HG03103 (cell line): ENCODE data around the gene DVL2.

ENCODE experiments used
- ATAC-seq: cut with Tn5 transposase; IDR thresholded peaks from one replicate; pipeline ENCODE4 v1.9.1; 2021; ENCODE audit warnings: low read depth; ENCODE audit not compliant: unreplicated experiment

The DVL2 gene

DNA sequence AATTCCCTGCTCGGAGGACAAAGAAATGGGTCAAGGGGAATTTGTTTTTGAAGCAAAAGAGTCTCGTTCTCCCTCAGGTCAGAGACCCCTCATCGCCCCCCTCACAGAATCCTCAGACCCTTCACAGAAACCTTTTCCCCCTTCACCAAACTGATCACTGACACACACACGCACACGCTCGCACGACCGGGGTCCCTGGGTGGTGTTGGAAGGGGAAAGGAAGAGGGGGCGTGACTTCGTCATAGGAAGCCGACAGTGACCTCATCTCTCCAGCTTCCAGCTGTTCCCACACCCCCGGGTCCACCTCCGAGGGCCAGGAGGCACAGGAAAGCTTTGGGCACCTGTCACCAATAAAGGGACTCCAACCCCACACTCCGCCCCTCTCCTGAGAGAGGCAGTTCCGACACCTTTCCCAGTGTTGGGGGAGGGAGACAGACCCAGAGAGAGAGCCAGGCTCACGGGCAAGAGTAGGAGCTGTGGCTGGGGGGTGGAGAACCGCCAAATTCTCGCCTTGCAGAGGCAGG lies 56.3 kb downstream of the DVL2 start:
- ATAC-seq: no peak

DNA sequence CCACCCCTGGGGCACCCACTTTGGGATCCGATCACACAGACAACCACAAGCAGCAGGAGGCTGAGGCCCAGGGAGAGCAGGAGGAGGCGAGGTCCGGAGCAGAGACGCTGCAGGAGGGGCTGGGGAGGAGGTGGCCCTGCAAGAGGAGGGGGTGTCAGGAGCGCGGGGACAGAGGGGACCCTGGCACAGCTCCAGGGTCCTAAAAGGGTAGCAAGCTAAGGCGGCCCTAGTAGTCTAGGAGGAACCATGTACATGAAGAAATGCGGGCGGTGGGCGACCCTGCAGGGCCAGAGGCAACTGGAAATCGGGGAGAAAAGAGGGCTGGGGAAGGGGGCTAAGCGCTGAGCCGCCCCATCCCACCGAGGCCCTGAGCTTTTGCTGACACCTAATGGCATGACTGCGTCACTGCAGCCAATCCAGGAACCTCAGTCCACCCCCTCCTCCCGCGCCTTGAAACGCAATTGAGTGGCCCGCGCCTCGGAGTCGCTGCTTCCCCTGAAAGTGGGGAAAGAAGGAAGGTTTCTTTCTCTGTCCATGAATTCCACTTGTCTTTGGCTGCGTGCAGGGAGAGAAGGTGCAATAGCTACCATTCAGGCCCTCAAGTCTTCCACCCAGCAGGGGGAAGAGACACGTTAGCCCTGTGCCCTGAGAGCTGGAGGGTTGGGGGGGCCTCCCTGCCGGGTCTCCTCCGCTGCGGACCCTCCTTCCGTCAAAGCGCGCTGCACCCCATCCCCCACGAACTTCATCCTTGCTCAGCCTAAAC lies 56.9 kb downstream of the DVL2 start:
- no peak for ATAC-seq

DNA sequence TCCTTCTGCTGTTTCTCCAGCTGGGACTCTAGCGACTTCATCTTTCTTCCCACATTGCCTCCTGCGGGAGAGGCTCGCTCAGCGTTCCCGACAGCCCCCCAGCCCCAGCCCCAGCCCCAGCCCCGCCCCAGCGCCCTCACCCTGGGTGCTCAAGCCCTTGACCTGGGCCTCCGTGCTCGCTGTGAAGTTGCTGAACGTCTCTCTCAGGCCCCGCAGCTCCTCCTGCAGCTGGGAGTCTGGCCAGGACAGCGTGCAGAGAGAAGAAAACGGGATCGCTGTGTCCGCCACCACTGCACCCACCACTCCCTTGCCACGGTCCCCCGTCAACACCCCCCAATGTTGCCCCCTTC lies 57.5 kb downstream of the DVL2 start:
- no peak for ATAC-seq

DNA sequence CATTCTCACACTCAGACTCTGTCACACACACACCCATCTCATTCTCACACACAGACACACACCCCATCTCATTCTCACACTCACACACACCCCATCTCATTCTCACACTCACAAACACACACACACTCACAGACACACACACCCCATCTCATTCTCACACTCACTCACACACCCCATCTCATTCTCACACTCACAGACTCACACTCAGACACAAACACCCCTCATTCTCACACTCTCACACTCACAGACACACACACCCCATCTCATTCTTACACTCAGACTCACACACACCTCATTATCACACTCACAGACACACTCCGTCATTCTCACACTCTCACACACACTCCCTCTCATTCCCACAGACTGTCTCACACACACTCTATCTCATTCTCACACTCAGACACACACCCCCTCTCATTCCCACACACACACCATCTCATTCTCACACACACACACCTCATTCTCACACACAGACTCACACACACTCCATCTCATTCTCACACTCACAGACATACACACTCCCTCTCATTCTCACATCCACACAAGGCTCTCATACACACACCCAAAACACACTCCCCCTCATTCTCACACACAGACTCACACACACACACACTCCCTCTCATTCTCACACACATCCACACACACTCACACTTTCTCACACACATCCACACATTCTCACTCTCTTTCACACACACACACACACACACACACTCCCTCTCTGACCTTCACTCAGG lies 58.0 kb downstream of the DVL2 start:
- ATAC-seq: no peak
